GM18519 (cell line): ENCODE results near the gene MIER3.
"Not testable (repeated sequence)": the region's sequence is repeated elsewhere in the genome, so short reads cannot be mapped to it uniquely, and the experiment has no call there.

ENCODE experiments used
- ATAC-seq: cut with Tn5 transposase; IDR thresholded peaks from one replicate; pipeline ENCODE4 v1.9.1; 2021; ENCODE audit warnings: mild to moderate bottlenecking, moderate library complexity; ENCODE audit not compliant: unreplicated experiment, low FRiP score

Gene MIER3, protein sequence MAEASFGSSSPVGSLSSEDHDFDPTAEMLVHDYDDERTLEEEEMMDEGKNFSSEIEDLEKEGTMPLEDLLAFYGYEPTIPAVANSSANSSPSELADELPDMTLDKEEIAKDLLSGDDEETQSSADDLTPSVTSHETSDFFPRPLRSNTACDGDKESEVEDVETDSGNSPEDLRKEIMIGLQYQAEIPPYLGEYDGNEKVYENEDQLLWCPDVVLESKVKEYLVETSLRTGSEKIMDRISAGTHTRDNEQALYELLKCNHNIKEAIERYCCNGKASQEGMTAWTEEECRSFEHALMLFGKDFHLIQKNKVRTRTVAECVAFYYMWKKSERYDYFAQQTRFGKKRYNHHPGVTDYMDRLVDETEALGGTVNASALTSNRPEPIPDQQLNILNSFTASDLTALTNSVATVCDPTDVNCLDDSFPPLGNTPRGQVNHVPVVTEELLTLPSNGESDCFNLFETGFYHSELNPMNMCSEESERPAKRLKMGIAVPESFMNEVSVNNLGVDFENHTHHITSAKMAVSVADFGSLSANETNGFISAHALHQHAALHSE

DNA sequence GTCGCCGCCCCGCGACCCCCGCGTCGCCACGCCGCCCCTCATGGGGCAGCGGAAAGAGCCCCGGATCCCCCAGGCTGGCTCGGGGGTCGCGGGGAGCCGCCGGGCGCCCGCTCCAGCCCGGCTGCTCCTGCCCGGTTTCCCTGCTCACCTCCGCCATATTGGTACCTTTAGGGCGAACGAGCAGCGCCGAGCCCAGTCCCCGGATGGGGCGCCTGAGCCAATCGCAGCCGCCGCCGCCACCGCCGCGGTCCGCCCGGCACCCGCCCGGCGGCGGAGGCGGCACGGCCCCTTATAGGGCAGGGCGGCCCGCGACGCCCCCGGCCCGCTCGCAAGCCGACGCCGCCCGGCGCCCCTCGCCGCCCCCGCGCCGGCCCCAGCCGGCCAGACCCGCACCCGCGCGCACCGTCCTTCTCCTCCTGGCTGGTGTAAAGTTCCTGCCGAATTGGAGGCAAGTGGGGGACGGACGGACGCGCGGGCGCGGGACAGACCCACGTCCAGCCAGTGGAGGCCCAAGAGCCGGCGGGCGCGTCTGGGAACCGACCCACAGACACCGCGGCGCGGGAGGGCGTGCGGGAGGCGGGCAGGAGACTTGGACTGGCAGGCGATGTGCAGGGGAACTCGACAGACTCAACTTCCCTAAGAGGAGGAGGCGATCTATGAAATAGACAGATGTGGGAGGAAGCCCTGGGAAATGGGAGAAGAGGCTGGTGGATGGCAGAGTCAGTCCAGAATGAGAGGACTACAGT is at the start of gene MIER3:
Gene MIER3, minus strand, starts transcription at position 178 of the 746 bp plus-strand sequence. Its CDS starts 21 bp downstream, at position 157.
- peak; percentile 86 for ATAC-seq

DNA sequence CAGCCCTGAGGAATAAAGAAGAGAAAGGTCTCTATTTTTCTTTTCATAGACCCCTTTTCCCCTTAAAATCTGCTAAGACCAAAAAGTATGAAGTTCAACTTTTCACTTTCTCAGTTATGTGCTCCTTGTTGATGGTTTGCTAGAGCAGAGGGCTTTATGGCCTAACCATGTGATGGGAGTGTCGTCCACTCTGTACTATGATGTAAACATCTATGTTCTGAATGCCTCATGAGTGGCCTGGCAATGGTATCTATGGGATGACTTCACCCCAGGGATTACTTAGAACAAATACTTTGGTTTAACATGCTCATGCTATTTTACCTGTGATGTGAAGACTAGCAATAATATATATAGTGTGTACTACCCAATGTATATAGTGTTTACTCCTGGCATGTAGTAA is 43.7 kb upstream of the MIER3 start:
- no peak for ATAC-seq

DNA sequence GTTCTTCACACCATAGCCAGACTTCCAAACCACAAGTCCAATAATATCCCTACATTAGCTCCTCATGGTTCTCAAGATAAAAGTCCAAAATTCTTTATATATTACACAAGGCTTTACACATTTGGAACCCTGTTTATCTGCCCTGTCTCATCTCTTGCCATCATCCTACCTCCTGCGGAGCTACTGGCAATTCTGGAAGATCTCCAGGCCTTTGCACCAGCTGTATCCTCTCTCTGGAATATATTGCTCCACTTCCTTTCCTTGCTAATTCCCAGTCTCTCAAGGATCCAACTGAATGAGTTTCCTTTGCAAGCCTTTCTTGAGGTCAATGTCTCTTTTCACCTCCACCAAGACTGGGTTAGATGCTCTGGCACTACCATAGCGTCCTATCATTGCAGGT is 41.3 kb upstream of the MIER3 start:
- no peak for ATAC-seq

DNA sequence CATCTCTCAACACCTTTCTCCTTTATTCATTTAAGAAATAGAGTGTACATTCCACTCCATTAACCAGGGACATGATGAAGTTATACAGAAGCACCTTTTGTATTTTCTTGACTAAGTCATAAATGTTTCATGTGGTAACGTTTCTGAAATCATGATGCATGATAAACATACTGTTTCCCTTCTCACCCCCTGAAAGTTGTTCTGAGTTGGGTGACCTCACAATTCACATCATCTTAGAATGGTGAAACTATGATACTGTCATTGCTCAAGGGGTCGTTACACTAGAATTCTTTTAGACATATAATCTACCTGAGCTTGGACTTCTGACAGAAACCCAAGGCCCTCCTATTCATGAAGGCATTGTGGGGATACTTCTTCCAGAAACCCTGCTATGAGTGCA is 37.8 kb upstream of the MIER3 start:
- no peak for ATAC-seq

DNA sequence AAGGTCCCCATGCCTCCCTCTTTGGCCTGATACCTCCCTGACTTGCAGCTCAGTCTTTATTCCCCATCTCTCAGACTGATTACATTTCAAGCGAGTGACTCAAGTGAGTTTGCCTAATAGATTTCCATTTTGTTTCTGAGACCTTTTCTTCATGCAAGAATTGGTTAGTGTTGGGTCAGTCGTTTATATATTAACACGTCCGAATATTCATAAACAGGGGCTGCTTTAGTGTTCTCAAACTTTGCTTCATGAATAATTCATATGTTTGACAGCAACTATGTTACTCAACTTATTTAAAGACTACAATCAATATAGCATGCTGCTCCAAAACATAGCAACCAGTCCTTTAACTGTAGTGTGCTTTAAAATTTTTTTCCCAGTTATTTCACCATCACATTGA is 36.6 kb upstream of the MIER3 start:
- no peak for ATAC-seq

DNA sequence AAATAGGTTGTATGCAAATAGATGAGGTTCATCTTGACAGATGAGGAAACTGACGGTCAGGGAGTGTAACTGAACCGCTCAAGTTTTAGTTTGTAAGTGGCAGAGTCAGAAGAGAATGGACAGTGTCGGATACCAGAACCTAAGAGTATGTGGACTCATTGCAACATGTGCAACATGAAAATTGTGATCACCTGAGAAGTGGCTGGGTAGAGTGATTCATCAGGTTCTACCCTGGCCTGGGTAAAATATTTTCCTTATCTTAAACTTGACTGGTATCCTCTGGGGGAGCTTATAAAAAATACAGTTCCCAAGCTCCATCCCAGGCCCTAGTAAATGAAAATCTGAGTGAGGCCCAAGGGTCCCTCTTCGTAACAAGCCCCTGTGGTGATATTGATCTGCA is 35.2 kb upstream of the MIER3 start:
- ATAC-seq, result no peak

DNA sequence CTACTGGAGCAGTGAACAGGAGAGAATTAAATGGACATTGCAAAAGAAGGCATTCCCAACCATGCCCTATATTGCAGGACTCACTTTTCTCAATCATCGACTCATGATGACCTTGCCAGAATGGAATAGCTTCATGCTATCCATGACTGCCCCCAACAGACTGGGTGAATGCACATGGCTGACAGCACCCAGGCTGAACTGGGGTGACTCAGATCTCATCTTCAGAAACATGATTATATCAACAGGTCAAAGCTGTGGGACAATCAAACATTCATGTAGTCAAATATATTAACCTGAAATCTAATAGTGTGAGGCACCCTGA is 34.7 kb upstream of the MIER3 start:
- peak; percentile 23 for ATAC-seq

DNA sequence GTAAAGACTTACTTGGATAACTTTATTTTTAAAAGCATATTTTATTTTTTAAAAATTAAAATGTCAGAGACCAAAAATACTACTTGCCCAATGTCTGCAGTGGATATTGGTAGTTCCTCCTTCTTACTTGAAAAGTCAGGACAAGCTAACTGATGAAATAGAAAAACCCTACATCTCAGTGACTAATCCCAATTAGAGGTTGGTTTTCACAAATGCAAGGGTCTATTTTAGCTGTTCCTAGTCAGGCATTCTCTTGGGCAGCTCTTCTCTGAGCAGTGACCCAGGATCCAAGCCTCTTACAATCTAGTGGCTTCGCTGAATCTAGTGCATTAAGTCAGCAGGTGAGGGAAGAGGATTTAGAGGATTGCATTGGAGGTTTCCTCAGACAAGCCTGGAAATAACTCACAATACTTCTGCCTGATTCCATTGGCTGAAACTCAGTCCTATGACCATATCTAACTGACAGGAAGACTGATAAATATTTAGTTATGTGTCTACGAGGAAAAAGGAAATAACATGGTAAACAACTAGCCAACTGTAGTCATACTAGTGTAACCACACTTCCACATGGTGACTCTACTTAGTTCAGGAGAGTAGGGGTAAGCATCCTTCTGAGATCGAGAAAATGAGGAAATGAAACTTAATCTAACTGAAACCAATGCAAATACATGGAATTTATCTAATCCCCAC is 34.2 kb upstream of the MIER3 start:
- peak; percentile 45 for ATAC-seq

DNA sequence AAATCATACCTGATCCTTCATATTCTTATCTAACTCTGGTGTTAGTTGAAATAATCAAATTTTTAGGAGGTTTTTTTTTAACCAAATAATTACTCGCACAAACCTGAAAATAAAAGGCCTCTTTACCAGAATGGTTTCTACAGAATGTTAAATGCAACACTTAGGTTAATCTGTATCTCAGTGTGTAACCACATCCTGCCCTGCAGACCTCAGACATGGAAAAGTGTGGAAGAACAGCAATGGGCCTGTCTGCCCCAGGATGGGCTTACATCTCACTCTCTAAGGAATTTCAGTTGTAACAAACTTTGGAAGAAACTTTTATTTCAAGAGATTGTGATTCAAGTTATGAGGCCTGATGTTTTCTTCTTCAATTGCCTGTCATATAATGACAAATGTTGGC is 32.5 kb upstream of the MIER3 start:
- ATAC-seq, result no peak

DNA sequence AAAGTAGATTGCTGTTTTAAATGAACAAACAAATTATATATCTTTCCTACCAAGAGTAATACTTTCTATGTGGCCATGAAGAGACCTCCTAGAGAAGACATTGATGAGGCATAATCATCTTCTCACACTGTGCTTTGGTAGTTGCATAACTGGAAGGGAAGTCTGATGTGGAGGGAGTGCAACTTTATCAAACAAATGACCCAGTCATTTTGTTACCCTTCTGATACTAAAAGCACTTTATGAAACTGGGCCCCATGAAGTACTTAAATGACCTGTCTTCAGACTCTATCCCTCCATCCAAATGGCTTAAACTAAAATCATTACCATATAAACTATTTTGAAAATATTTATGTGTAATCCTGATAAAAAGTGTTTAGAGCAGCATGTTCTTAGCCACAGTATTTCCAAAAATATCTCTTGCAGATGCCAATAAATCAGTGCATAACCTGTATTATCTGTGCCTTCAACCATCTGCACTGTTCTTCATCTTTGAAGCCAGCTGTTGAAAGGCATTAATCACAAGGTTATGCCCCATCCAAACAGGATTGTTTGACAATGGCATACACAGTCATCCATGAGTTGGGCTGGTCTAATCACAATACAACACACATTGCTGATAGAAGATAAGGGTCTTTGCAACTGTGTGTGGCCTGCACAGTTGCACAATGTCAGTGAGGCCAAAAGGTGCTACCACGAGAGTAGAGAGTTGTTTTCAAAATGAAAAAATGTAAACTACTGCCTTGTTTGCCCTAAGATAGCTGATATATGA is 31.9 kb upstream of the MIER3 start:
- peak; percentile 41 for ATAC-seq

DNA sequence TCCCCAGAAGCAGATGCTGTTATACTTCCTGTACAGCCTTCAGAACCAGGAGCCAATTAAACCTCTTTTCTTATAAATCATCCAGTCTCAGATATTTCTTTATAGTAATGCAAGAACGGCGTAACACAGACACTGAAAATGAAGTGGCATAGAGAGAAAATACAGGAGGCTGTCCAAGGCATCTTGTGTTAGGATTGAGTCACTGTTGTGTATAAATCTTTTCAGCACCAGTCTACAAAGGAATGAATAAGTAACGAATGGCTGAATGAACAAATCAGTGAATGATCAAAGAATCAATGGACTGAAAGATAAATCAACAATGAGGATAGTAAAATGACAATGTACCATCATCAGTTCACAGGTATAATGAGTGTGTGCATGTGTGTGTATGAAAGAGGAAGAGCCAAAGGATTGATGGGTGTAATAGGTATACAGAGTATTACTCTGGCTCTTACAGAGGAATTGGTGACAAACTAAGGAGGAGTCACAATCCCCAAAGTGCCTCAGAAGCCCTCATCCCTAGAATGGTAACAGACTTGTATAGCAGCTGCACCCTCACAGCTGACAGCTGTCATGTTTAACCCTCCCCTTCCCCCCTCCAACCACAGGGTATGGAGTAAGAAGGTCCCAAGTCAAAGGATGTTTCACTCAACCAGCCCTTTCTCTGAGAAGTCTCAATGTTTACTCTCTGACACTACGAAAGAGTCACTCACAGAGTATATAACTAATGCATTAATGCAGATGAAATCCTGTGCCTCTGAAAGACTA is 29.8 kb upstream of the MIER3 start:
- ATAC-seq, result no peak

DNA sequence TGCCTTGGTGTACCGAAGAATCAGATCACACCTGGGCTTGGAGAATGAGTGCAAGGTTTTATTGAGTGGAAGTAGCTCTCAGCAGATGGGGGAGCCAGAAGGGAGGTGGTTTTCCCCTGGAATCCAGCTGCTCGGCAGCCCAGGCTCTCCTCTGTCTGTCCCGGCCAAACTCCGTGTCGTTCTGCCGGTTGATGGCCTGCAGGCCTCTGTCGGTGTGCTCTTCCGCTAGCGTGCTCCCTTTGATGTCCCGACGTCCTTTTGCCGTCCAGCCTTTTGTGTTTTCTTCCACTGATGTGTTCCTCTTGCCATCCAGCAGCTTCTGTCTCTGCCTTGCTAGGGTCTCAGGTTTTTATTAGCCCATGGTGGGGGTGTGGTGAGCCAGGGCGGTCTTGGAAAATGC is 28.0 kb upstream of the MIER3 start:
- ATAC-seq, result no peak

DNA sequence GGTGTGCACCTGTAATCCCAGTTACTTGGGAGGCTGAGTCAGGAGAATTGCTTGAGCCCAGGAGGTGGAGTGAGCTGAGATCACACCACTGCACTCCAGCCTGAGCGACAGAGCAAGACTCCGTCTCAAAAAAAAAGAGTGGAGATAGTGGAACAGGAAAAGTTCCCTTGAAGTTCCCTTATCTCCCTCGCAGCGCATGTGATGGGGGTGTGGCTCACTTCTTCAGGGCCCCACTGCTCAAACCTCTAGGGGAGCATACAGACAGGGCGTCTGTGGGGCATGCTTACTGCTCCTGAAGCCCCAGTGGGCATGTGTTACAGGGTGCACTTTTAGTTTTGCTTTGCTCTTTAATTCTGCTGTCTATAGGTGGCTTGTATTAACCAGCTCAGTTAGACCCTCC is 27.6 kb upstream of the MIER3 start:
- not testable (repeated sequence) for ATAC-seq

DNA sequence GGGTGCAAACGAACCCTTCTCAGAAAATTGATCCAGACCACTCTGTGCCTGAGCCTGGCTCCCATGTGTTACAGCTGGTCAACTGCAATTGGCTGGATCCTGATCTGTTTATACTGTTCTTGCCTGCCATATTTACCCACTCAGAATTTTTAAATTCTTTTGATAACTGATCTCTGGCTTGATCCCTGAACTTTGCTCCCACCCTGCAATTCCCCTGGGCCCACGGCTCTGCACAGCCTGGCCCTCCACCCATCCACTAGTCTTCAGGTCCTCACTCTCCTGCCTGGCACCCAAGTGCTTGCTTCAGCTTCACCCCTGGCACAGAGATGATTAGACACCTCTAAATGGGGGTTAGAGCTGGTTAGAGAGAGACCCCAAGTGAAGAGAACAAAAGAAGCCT is 25.9 kb upstream of the MIER3 start:
- ATAC-seq, result no peak

DNA sequence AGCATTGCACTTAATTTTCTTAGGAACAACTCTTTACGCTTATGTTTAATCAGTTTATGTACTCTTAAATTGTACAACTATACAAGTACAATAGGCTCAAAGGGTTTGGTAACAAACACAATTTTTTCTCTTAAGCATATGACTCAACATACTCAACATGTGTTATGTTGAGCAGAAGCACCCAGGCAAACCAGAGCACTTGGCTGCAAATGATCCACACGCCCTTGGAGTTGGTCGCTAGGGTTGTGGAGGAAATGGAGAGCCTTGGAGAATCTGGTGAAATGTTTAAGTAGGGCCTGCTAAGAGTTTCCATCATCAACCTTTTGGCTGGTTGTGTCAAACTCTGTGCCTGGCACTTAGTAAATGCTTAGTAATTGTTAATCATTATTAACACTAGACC is 25.1 kb upstream of the MIER3 start:
- no peak for ATAC-seq

DNA sequence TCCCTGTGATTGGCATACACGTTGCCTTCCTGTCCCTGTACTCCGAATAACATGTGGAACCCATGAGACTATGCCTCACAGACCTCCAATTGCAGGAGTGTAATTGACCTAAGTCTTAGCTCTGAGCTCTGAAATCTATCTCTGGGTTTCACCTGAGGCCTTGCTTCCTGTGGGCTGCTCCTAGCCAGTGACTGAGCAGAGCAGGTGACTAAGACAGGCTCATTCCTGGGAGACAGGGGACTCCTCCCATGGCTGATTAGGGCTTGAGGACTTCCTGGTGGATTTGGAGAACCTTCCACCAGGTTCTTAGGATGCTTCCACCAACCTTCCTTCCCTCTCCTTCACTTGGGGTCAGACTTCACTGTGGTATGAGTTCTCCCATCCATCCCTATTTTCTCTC is 22.3 kb upstream of the MIER3 start:
- ATAC-seq, result no peak

DNA sequence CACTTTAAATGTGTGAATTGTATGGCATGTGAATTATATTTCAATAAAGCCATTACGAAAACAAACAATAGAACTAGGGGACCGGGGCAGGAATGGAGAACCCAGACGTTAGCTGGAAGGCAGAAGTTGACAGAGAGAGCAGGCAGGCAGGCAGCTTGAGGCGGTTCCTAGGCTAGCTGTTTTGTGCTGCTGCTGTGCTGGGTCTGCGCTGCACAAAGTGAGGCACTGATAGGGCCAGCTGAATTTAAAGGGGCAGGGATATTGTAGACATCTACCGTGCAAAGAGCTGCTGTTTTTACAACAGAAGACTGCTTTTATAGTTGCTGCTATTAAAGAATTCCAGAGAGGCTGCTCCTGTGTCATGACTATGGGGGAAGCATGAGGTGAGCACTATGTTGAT is 21.6 kb upstream of the MIER3 start:
- no peak for ATAC-seq

DNA sequence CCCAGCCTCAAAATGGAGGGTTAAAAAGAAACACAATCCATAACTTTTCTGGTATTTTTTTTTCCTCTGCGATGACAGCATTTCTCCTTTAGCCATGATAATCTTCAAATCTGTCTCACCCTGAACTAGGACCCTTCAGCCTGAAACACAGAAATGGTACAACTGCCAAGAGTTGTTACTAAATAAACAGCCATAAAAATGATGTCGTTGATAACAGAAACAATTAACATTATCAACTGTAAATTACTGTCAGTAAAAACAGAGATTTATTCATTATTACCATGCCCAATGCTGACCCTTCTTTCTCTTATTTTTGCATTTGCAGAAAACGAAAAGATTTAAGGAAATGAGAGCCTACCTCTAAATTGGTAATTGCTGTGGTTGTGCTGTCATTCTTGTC is 19.4 kb upstream of the MIER3 start:
- no peak for ATAC-seq

DNA sequence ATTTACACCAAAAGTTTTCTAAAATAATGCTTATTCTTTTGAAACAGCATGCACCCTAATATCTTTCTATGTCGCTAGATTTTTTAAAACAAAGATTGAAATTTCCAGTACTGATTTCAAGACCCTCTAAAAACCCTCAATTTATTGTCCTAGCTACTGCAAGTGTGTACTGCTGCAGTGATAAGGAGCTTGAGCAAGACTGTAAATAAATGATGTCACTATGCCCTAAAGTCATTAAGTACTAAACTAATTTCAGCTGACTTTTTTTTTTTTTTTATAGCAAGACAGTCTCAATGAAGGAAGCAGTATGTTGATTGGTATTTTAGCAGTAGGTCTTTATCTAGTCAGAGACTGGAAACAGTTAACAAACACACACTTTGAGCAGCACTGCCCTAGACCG is 12.2 kb upstream of the MIER3 start:
- no peak for ATAC-seq

DNA sequence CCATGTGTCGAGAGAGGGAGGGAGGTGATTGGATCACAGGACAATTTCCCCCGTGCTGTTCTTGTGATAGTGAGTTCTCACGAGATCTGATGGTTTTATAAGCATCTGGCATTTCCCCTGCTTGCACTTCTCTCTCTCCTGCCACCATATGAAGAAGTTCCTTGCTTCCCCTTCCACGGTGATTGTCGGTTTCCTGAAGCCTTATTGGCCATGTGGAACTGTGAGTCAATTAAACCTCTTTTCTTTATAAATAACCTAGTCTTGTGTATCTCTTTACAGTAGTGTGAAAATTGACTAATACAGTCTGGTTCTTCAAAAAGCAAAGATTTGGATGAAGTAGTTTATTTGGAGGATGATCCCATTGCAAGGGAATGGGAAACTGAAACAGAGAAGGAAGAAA is 11.3 kb upstream of the MIER3 start:
- ATAC-seq, result no peak
